ENCODE measurements around the gene LEFTY1.

The LEFTY1 gene

GRCh38 chr1:225873281-225873850 lies 15.6 kb downstream of the LEFTY1 start:
- DNase-seq (ENCODE audit: low read depth): no peak

GRCh38 chr1:225872075-225872430 lies 16.9 kb downstream of the LEFTY1 start:
- no peak for DNase-seq (ENCODE audit: low read depth)

GRCh38 chr1:225871359-225872074 lies 17.4 kb downstream of the LEFTY1 start:
- DNase-seq (ENCODE audit: low read depth): no peak

- no peak for DNase-seq (ENCODE audit: low read depth)
Observed at GRCh38 chr1:225870911-225871310, 18.0 kb downstream of the LEFTY1 start.

- DNase-seq (ENCODE audit: low read depth): no peak
Observed at GRCh38 chr1:225868631-225869330, 20.2 kb downstream of the LEFTY1 start.

GRCh38 chr1:225866981-225867380 lies 22.0 kb downstream of the LEFTY1 start:
- DNase-seq (ENCODE audit: low read depth): no peak

GRCh38 chr1:225866061-225866837 lies 22.7 kb downstream of the LEFTY1 start:
- DNase-seq (ENCODE audit: low read depth): peak; percentile 59

GRCh38 chr1:225865514-225865913 lies 23.4 kb downstream of the LEFTY1 start:
- DNase-seq (ENCODE audit: low read depth): no peak

GRCh38 chr1:225863167-225863566 lies 25.8 kb downstream of the LEFTY1 start:
- no peak for DNase-seq (ENCODE audit: low read depth)

GRCh38 chr1:225862581-225862950 lies 26.4 kb downstream of the LEFTY1 start:
- DNase-seq (ENCODE audit: low read depth): no peak

GRCh38 chr1:225861834-225862580 lies 26.9 kb downstream of the LEFTY1 start:
- DNase-seq (ENCODE audit: low read depth): no peak

GRCh38 chr1:225860876-225861441 lies 28.0 kb downstream of the LEFTY1 start:
- no peak for DNase-seq (ENCODE audit: low read depth)

GRCh38 chr1:225860107-225860506 lies 28.8 kb downstream of the LEFTY1 start:
- DNase-seq (ENCODE audit: low read depth): no peak

- DNase-seq (ENCODE audit: low read depth): no peak
Observed at GRCh38 chr1:225859151-225859550, 29.8 kb downstream of the LEFTY1 start.

GRCh38 chr1:225857256-225857655 lies 31.7 kb downstream of the LEFTY1 start:
- DNase-seq (ENCODE audit: low read depth): no peak

- no peak for DNase-seq (ENCODE audit: low read depth)
Observed at GRCh38 chr1:225855503-225856300, 33.2 kb downstream of the LEFTY1 start.

- no peak for DNase-seq (ENCODE audit: low read depth)
Observed at GRCh38 chr1:225853441-225853840, 35.5 kb downstream of the LEFTY1 start.

GRCh38 chr1:225852413-225853124 lies 36.4 kb downstream of the LEFTY1 start:
- no peak for DNase-seq (ENCODE audit: low read depth)

- no peak for DNase-seq (ENCODE audit: low read depth)
Observed at GRCh38 chr1:225851805-225852204, 37.1 kb downstream of the LEFTY1 start.

- no peak for DNase-seq (ENCODE audit: low read depth)
Observed at GRCh38 chr1:225850370-225850769, 38.6 kb downstream of the LEFTY1 start.

Data from activated gamma-delta T cell treated with anti-CD3 and anti-CD28 coated beads, Interleukin-2, amount 50 U/mL, for 16 hours (primary cell).